Glutamatergic neuron (in vitro differentiated cells): ENCODE measurements around the gene TFDP1. TPM values are rescaled to one million over a fixed set of nuclear protein-coding genes. Genes with fewer than 3 reads are reported as not detected.
A peak's percentile ranks its signal among the peaks of the same experiment; 100 is the strongest.

Experiments used
- DNase-seq: peaks from one replicate; pipeline ENCODE4 v3.0.0; 2022
- H3K27ac Mint-ChIP-seq: one replicate; pipeline ENCODE4 v1.8.0; 2020; ENCODE audit warnings: mild to moderate bottlenecking, mixed read lengths, inconsistent platforms; ENCODE audit not compliant: unreplicated experiment
- H3K27me3 Mint-ChIP-seq: one replicate; pipeline ENCODE4 v1.8.0; 2020; ENCODE audit warnings: mild to moderate bottlenecking, moderate library complexity, mixed read lengths, inconsistent platforms; ENCODE audit not compliant: unreplicated experiment
- H3K36me3 Mint-ChIP-seq: one replicate; pipeline ENCODE4 v1.8.0; 2020; ENCODE audit warnings: mild to moderate bottlenecking, mixed read lengths, inconsistent platforms; ENCODE audit not compliant: unreplicated experiment
- H3K4me1 Mint-ChIP-seq: one replicate; pipeline ENCODE4 v1.8.0; 2020; ENCODE audit warnings: mild to moderate bottlenecking, low read depth, mixed read lengths, inconsistent platforms; ENCODE audit not compliant: unreplicated experiment
- H3K4me3 Mint-ChIP-seq: one replicate; pipeline ENCODE4 v1.8.0; 2020; ENCODE audit warnings: mild to moderate bottlenecking, mixed read lengths, inconsistent platforms; ENCODE audit not compliant: unreplicated experiment
- H3K9me3 Mint-ChIP-seq: one replicate; pipeline ENCODE4 v1.8.0; 2020; ENCODE audit warnings: mild to moderate bottlenecking, moderate library complexity, mixed read lengths, inconsistent platforms; ENCODE audit not compliant: unreplicated experiment
- CTCF ChIP-seq: fragments of 200-600 bp; sonication (generic); IDR thresholded peaks from one replicate; pipeline ENCODE4 v1.5.0; 2021; ENCODE audit not compliant: partially characterized antibody, unreplicated experiment
- total RNA-seq: library from RNA; stranded (reverse); fragmentation: NEBNext Ultra II Directional; extraction: Animal tissue kit (Norgen Biotek cat#: 25700); gene quantifications from one replicate; pipeline ENCODE4 v1.2.1, GENCODE V29; 2021; ENCODE audit not compliant: unreplicated experiment

TFDP1 gene
- total RNA-seq, 1 donor from 2014 or later: 62.0 TPM

GRCh38 chr13:113546571-113547237, 37.8 kb upstream of the TFDP1 start:
- peak overlapping the region; percentile 70 for H3K27ac Mint-ChIP-seq
- peak; percentile 40 for DNase-seq
- H3K36me3 Mint-ChIP-seq: peaks cover 4% of the 10 kb centered on the region
- H3K4me3 Mint-ChIP-seq: peak overlapping the region; percentile 57
- no peak for TF ChIP-seq CTCF
- H3K27me3 Mint-ChIP-seq: peaks cover 9% of the 10 kb centered on the region
- H3K9me3 Mint-ChIP-seq: peaks cover 11% of the 10 kb centered on the region
- peaks cover 46% of the 10 kb centered on the region for H3K4me1 Mint-ChIP-seq

GRCh38 chr13:113547238-113547971, 37.1 kb upstream of the TFDP1 start:
- H3K36me3 Mint-ChIP-seq: peaks cover 4% of the 10 kb centered on the region
- peak overlapping the region; percentile 64 for H3K27ac Mint-ChIP-seq
- H3K4me1 Mint-ChIP-seq: peaks cover 46% of the 10 kb centered on the region
- no peak for DNase-seq
- TF ChIP-seq CTCF: no peak
- H3K27me3 Mint-ChIP-seq: peaks cover 9% of the 10 kb centered on the region
- H3K9me3 Mint-ChIP-seq: peaks cover 10% of the 10 kb centered on the region
- H3K4me3 Mint-ChIP-seq: peak overlapping the region; percentile 32

- no peak for TF ChIP-seq CTCF
- peaks cover 10% of the 10 kb centered on the region for H3K9me3 Mint-ChIP-seq
- DNase-seq: peak; percentile 35
- peaks cover 4% of the 10 kb centered on the region for H3K36me3 Mint-ChIP-seq
- H3K27ac Mint-ChIP-seq: peak overlapping the region; percentile 76
- H3K4me1 Mint-ChIP-seq: peaks cover 46% of the 10 kb centered on the region
- H3K4me3 Mint-ChIP-seq: peak overlapping the region; percentile 34
- peaks cover 9% of the 10 kb centered on the region for H3K27me3 Mint-ChIP-seq
These were observed 36.3 kb upstream of the TFDP1 start for GRCh38 chr13:113548171-113548641.

GRCh38 chr13:113548778-113549621, 35.6 kb upstream of the TFDP1 start:
- TF ChIP-seq CTCF: no peak
- Mint-ChIP-seq H3K4me3 (peak overlapping the region; percentile 69), H3K27me3 (peaks cover 9% of the 10 kb centered on the region), H3K9me3 (peaks cover 8% of the 10 kb centered on the region), H3K27ac (peak overlapping the region; percentile 64), H3K36me3 (no peaks in the 10 kb centered on the region), H3K4me1 (peaks cover 42% of the 10 kb centered on the region)
- DNase-seq: peak; percentile 40
